NCI-H1417 treated with DMSO at 0.1 percent for 48 hours (cell line): ENCODE data around the gene CLIC4.
"Not testable (repeated sequence)": the region's sequence is repeated elsewhere in the genome, so short reads cannot be mapped to it uniquely, and the experiment has no call there.

Source experiments
- DNase-seq: peaks from one replicate; lab custom pipeline; 2025; lab: John Stamatoyannopoulos, UW

CLIC4 gene

GRCh38 chr1:24773618-24774017 is 28.4 kb downstream of the CLIC4 start:
- DNase-seq = no peak

- DNase-seq = no peak
Observed at GRCh38 chr1:24775348-24775747, 30.1 kb downstream of the CLIC4 start.

GRCh38 chr1:24775916-24776315 is 30.7 kb downstream of the CLIC4 start:
- DNase-seq = no peak

- DNase-seq = no peak
Observed at GRCh38 chr1:24776821-24777220, 31.6 kb downstream of the CLIC4 start.

GRCh38 chr1:24778141-24778540 is 32.9 kb downstream of the CLIC4 start:
- DNase-seq = no peak

GRCh38 chr1:24779199-24779598 is 34.0 kb downstream of the CLIC4 start:
- not testable (repeated sequence) for DNase-seq

- DNase-seq = no peak
Observed at GRCh38 chr1:24779689-24780464, 34.6 kb downstream of the CLIC4 start.

- not testable (repeated sequence) for DNase-seq
Observed at GRCh38 chr1:24780626-24781025, 35.4 kb downstream of the CLIC4 start.

- DNase-seq = no peak
Observed at GRCh38 chr1:24782689-24783088, 37.4 kb downstream of the CLIC4 start.

- no peak for DNase-seq
Observed at GRCh38 chr1:24783713-24784112, 38.5 kb downstream of the CLIC4 start.

GRCh38 chr1:24786191-24786590 is 40.9 kb downstream of the CLIC4 start:
- no peak for DNase-seq

GRCh38 chr1:24790490-24790889 is 45.2 kb downstream of the CLIC4 start:
- DNase-seq = no peak

- DNase-seq = no peak
Observed at GRCh38 chr1:24793447-24794129, 48.3 kb downstream of the CLIC4 start.

- DNase-seq = not testable (repeated sequence)
Observed at GRCh38 chr1:24794130-24794502, 48.9 kb downstream of the CLIC4 start.

GRCh38 chr1:24795236-24795635 is 50.0 kb downstream of the CLIC4 start:
- DNase-seq = no peak

- DNase-seq = no peak
Observed at GRCh38 chr1:24796524-24796923, 51.3 kb downstream of the CLIC4 start.

- not testable (repeated sequence) for DNase-seq
Observed at GRCh38 chr1:24799242-24799641, 54.0 kb downstream of the CLIC4 start.

GRCh38 chr1:24801176-24801575 is 55.9 kb downstream of the CLIC4 start:
- no peak for DNase-seq

- DNase-seq = no peak
Observed at GRCh38 chr1:24803220-24803619, 58.0 kb downstream of the CLIC4 start.

- no peak for DNase-seq
Observed at GRCh38 chr1:24803987-24804530, 58.8 kb downstream of the CLIC4 start.

- no peak for DNase-seq
Observed at GRCh38 chr1:24805534-24806301, 60.5 kb downstream of the CLIC4 start.

GRCh38 chr1:24806588-24806987 is 61.3 kb downstream of the CLIC4 start:
- no peak for DNase-seq

- not testable (repeated sequence) for DNase-seq
Observed at GRCh38 chr1:24811494-24811893, 66.2 kb downstream of the CLIC4 start.
